Measurements from ENCODE around the gene COL8A1.

The COL8A1 gene

GRCh38 chr3:99637016-99637367 lies 1.4 kb upstream of the COL8A1 start:
- no peak for TF ChIP-seq ARNTL (CRISPR knock-in tag; IDR thresholded peaks at IDR 0.05; ENCODE audit: borderline replicate concordance, low read depth)
- TF ChIP-seq TCF4 (CRISPR knock-in tag; IDR thresholded peaks at IDR 0.05; ENCODE audit: borderline replicate concordance), result no peak
- TF ChIP-seq, protein P1, sequence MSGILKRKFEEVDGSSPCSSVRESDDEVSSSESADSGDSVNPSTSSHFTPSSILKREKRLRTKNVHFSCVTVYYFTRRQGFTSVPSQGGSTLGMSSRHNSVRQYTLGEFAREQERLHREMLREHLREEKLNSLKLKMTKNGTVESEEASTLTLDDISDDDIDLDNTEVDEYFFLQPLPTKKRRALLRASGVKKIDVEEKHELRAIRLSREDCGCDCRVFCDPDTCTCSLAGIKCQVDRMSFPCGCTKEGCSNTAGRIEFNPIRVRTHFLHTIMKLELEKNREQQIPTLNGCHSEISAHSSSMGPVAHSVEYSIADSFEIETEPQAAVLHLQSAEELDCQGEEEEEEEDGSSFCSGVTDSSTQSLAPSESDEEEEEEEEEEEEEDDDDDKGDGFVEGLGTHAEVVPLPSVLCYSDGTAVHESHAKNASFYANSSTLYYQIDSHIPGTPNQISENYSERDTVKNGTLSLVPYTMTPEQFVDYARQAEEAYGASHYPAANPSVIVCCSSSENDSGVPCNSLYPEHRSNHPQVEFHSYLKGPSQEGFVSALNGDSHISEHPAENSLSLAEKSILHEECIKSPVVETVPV (CRISPR knock-in tag; IDR thresholded peaks at IDR 0.05), result no peak
- TF ChIP-seq ZNF70 (CRISPR knock-in tag; IDR thresholded peaks at IDR 0.05), result no peak
- TF ChIP-seq CSDC2 (CRISPR knock-in tag; IDR thresholded peaks at IDR 0.05), result no peak
- no peak for TF ChIP-seq ZNF565 (CRISPR knock-in tag; conservative IDR thresholded peaks at IDR 0.05; ENCODE audit: low read depth)
- TF ChIP-seq SNAI2 (CRISPR knock-in tag; IDR thresholded peaks at IDR 0.05), result no peak
- TF ChIP-seq, protein P2, sequence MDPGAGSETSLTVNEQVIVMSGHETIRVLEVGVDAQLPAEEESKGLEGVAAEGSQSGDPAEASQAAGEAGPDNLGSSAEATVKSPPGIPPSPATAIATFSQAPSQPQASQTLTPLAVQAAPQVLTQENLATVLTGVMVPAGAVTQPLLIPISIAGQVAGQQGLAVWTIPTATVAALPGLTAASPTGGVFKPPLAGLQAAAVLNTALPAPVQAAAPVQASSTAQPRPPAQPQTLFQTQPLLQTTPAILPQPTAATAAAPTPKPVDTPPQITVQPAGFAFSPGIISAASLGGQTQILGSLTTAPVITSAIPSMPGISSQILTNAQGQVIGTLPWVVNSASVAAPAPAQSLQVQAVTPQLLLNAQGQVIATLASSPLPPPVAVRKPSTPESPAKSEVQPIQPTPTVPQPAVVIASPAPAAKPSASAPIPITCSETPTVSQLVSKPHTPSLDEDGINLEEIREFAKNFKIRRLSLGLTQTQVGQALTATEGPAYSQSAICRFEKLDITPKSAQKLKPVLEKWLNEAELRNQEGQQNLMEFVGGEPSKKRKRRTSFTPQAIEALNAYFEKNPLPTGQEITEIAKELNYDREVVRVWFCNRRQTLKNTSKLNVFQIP (CRISPR knock-in tag; IDR thresholded peaks at IDR 0.05; ENCODE audit: borderline replicate concordance, low read depth), result no peak
- no peak for TF ChIP-seq PATZ1 (CRISPR knock-in tag; IDR thresholded peaks at IDR 0.05; ENCODE audit: borderline replicate concordance)
- no peak for TF ChIP-seq ZC3H10 (CRISPR knock-in tag; IDR thresholded peaks at IDR 0.05)
- TF ChIP-seq GLIS3 (CRISPR knock-in tag; IDR thresholded peaks at IDR 0.05), result no peak
- TF ChIP-seq ESRRG (CRISPR knock-in tag; IDR thresholded peaks at IDR 0.05), result no peak
- TF ChIP-seq ISL1 (CRISPR knock-in tag; IDR thresholded peaks at IDR 0.05), result no peak
- no peak for TF ChIP-seq ZFP30 (CRISPR knock-in tag; IDR thresholded peaks at IDR 0.05)
- TF ChIP-seq BACH2 (CRISPR knock-in tag; IDR thresholded peaks at IDR 0.05; ENCODE audit: borderline replicate concordance), result no peak
- no peak for TF ChIP-seq PPARA (CRISPR knock-in tag; IDR thresholded peaks at IDR 0.05; ENCODE audit: borderline replicate concordance)
- TF ChIP-seq RARB (CRISPR knock-in tag; IDR thresholded peaks at IDR 0.05), result no peak
- no peak for TF ChIP-seq ZNF8 (CRISPR knock-in tag; IDR thresholded peaks at IDR 0.05)
- ATAC-seq, result peak; percentile 51

DNA sequence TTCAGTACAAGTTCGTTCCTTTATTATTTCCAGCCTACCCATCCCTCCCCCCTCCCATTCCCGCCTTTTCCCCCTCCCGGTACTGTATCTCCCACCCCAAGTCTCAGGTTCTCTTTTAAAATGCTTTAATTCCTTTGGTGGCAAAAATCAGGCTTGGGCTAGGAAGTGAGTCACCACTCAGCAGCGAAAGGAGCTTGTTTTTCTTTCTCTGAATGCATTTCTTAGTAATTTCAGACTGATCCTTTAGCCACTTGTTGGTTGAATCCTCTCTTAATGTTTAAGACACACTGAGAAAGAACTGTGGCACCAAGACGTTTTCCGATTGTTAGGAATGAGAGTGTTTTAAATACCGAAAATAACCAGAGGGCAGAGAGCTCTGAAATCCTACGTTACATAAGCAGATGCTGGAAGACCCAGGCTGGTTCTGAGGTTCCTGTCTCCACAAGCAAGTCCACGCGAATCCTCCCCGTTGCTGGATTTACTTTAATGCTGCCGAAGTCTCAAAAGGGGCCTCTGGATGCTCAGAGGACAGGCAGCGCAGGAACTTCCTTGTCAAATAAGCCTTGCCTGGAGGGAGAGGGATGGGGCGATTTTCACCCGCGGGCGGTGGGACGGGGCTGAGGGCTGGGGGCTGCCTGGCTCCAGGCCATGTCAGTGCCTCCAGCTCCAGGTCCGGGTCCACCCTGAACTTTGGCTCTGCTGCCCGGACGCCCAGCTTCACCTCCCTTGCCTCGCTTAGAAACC lies 854 bp upstream of the COL8A1 start:
- peak; percentile 70 for ATAC-seq
- TF ChIP-seq, protein P3, sequence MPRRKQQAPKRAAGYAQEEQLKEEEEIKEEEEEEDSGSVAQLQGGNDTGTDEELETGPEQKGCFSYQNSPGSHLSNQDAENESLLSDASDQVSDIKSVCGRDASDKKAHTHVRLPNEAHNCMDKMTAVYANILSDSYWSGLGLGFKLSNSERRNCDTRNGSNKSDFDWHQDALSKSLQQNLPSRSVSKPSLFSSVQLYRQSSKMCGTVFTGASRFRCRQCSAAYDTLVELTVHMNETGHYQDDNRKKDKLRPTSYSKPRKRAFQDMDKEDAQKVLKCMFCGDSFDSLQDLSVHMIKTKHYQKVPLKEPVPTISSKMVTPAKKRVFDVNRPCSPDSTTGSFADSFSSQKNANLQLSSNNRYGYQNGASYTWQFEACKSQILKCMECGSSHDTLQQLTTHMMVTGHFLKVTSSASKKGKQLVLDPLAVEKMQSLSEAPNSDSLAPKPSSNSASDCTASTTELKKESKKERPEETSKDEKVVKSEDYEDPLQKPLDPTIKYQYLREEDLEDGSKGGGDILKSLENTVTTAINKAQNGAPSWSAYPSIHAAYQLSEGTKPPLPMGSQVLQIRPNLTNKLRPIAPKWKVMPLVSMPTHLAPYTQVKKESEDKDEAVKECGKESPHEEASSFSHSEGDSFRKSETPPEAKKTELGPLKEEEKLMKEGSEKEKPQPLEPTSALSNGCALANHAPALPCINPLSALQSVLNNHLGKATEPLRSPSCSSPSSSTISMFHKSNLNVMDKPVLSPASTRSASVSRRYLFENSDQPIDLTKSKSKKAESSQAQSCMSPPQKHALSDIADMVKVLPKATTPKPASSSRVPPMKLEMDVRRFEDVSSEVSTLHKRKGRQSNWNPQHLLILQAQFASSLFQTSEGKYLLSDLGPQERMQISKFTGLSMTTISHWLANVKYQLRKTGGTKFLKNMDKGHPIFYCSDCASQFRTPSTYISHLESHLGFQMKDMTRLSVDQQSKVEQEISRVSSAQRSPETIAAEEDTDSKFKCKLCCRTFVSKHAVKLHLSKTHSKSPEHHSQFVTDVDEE (CRISPR knock-in tag; IDR thresholded peaks at IDR 0.05), result no peak
- TF ChIP-seq OSR1 (CRISPR knock-in tag; IDR thresholded peaks at IDR 0.05), result no peak

GRCh38 chr3:99639579-99639978 lies 1.2 kb downstream of the COL8A1 start:
- no peak for TF ChIP-seq PPARA (CRISPR knock-in tag; IDR thresholded peaks at IDR 0.05; ENCODE audit: borderline replicate concordance)
- ATAC-seq, result no peak

DNA sequence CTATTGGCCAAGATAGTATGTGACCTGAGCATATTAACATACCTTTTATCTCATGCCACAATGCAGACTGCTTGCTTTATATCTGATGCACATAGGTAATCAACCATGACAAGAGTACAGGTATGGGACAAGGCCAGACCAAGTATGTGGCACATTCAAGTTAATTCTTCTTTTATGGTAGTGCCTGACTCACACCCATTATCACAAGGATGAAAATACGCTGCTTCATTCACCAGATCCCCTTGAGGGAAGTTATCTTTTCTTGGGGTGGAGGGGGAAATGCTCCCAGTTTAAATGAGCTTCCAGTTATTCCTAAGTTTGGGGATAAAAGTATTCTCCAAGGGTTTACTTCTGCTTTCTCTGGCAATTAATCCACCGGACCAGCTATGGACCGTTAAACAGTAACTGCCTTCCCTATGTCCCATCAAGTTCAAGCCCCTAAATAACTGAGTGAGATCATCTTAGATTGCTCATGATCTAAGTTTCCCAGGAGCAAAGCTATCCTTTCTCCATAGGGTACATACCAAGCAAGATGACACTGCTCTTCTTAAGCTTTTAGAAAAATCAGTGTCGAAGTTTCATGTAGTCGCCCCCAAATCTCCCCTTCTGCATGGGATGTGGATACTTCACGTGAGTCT lies 1.9 kb downstream of the COL8A1 start:
- no peak for ATAC-seq
- TF ChIP-seq ARNTL (CRISPR knock-in tag; IDR thresholded peaks at IDR 0.05; ENCODE audit: borderline replicate concordance, low read depth) (no peak), TCF4 (CRISPR knock-in tag; IDR thresholded peaks at IDR 0.05; ENCODE audit: borderline replicate concordance) (no peak), GLIS3 (CRISPR knock-in tag; IDR thresholded peaks at IDR 0.05) (no peak), BACH2 (CRISPR knock-in tag; IDR thresholded peaks at IDR 0.05; ENCODE audit: borderline replicate concordance) (no peak), ISL1 (CRISPR knock-in tag; IDR thresholded peaks at IDR 0.05) (no peak), ZNF8 (CRISPR knock-in tag; IDR thresholded peaks at IDR 0.05) (no peak), ZC3H10 (CRISPR knock-in tag; IDR thresholded peaks at IDR 0.05) (no peak), ZFP30 (CRISPR knock-in tag; IDR thresholded peaks at IDR 0.05) (no peak), ZNF565 (CRISPR knock-in tag; conservative IDR thresholded peaks at IDR 0.05; ENCODE audit: low read depth) (no peak), ZNF70 (CRISPR knock-in tag; IDR thresholded peaks at IDR 0.05) (no peak), PATZ1 (CRISPR knock-in tag; IDR thresholded peaks at IDR 0.05; ENCODE audit: borderline replicate concordance) (no peak)
- TF ChIP-seq, protein P2 (CRISPR knock-in tag; IDR thresholded peaks at IDR 0.05; ENCODE audit: borderline replicate concordance, low read depth), result no peak
- TF ChIP-seq, protein P1 (CRISPR knock-in tag; IDR thresholded peaks at IDR 0.05), result no peak

All from SK-N-SH treated with all-trans-retinoic acid at 6 μM for 48 hours (cell line).